A549 treated with CpdA at 1 μM for 4 hours (cell line): ENCODE results near the gene NONO. TPM values are rescaled to one million over a fixed set of nuclear protein-coding genes. Genes with fewer than 3 reads are reported as not detected.

Experiments
- total RNA-seq: library from RNA; stranded (reverse); fragments of 200-300 nt; extraction: Qiagen RNA extraction; gene quantifications from 5 replicates; pipeline ENCODE4 v1.2.3, GENCODE V29; 2022; ENCODE audit warnings: low read depth

Gene NONO
- total RNA-seq, result 345 to 435 TPM (median 380 TPM) in 5 replicates

GRCh38 chrX:71283403-71284143, at the start of gene NONO:
Gene NONO (plus strand): TSS chrX:71283635. CDS start chrX:71290638, 7,003 bp downstream.

GRCh38 chrX:71254092-71254963, 29.1 kb upstream of the NONO start, which contains the start of gene ZMYM3:
Gene ZMYM3 (minus strand): TSS chrX:71254140. CDS start chrX:71253255, 885 bp downstream.

GRCh38 chrX:71301195-71301924, 17.9 kb downstream of the NONO start, which contains the start of gene ITGB1BP2:
Gene ITGB1BP2 (plus strand): TSS chrX:71301750. CDS start chrX:71301807, 57 bp downstream.

Other genes starting within 250 kb of the NONO start
- gene SNX12, start 215.3 kb upstream of the NONO start, total RNA-seq, result 72.2 to 77.2 TPM (median 74.3 TPM) in 5 replicates
- 1.3 to 1.8 TPM (median 1.7 TPM) in 5 replicates for gene FOXO4, start 187.8 kb upstream of the NONO start, total RNA-seq
- not detected in 5 replicates for gene CXorf65, start 176.9 kb upstream of the NONO start, total RNA-seq
- gene IL2RG, start 172.1 kb upstream of the NONO start, total RNA-seq, result 0.08 to 0.31 TPM (median 0.13 TPM) in 4 of 5 replicates, not detected in the other
- 10.8 to 14.1 TPM (median 11.6 TPM) in 5 replicates for gene MED12, start 165.0 kb upstream of the NONO start, total RNA-seq
- 0.86 to 1.4 TPM (median 1.0 TPM) in 5 replicates for gene NLGN3, start 138.8 kb upstream of the NONO start, total RNA-seq
- 0.08 TPM in 3 of 5 replicates, not detected in the others for gene GJB1, start 60.4 kb upstream of the NONO start, total RNA-seq
- gene ZMYM3, start 29.5 kb upstream of the NONO start, total RNA-seq, result 10.9 to 14.2 TPM (median 12.7 TPM) in 5 replicates
- gene ITGB1BP2, start 18.1 kb downstream of the NONO start, total RNA-seq, result 0.87 to 1.2 TPM (median 1.0 TPM) in 5 replicates
- 13.5 to 22.2 TPM (median 16.1 TPM) in 5 replicates for gene TAF1, start 82.7 kb downstream of the NONO start, total RNA-seq
- gene OGT, start 249.5 kb downstream of the NONO start, total RNA-seq, result 30.9 to 51.6 TPM (median 35.7 TPM) in 5 replicates